B cell (primary cell): Measurements from ENCODE around the gene SLC8A3.

Experiments used
- EZH2 ChIP-seq: IDR thresholded peaks from 2 replicates; pipeline ENCODE4 v1.6.1; 2012; ENCODE audit warnings: borderline replicate concordance, low read depth, mild to moderate bottlenecking, moderate library complexity, low read length; ENCODE audit not compliant: insufficient read depth, poor library complexity, severe bottlenecking
- TF ChIP-seq, protein P1 (sequence below): fragments of 200-600 bp; IDR thresholded peaks from one replicate; pipeline ENCODE4 v1.8.0; 2022; ENCODE audit warnings: antibody characterized with exemption, mild to moderate bottlenecking

- TF ChIP-seq, protein P1, sequence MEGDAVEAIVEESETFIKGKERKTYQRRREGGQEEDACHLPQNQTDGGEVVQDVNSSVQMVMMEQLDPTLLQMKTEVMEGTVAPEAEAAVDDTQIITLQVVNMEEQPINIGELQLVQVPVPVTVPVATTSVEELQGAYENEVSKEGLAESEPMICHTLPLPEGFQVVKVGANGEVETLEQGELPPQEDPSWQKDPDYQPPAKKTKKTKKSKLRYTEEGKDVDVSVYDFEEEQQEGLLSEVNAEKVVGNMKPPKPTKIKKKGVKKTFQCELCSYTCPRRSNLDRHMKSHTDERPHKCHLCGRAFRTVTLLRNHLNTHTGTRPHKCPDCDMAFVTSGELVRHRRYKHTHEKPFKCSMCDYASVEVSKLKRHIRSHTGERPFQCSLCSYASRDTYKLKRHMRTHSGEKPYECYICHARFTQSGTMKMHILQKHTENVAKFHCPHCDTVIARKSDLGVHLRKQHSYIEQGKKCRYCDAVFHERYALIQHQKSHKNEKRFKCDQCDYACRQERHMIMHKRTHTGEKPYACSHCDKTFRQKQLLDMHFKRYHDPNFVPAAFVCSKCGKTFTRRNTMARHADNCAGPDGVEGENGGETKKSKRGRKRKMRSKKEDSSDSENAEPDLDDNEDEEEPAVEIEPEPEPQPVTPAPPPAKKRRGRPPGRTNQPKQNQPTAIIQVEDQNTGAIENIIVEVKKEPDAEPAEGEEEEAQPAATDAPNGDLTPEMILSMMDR, result no peak
- TF ChIP-seq EZH2, result no peak
These were observed 120.9 kb downstream of the SLC8A3 start for GRCh38 chr14:70067810-70068209.
